Vagina (tissue), 2 donors: ENCODE results near the gene MACROD2.

Experiments used
- POLR2A ChIP-seq, 2 donors: fragments of 450-650 bp; IDR thresholded peaks; one replicate each; pipeline ENCODE4 v1.6.1; 2017; ENCODE audit warnings: antibody characterized with exemption in 2 of 2, mild to moderate bottlenecking in 2 of 2, moderate library complexity in 2 of 2
- TF ChIP-seq, protein P1 (sequence below), 3 experiments: fragments of 450-650 bp in 2 of 3; fragments of 200-600 bp in 1 of 3; sonication (generic) in 1 of 3; IDR thresholded peaks; one replicate each; pipeline ENCODE4 v1.5.1; 2017 to 2019; ENCODE audit warnings: antibody characterized with exemption in 3 of 3, mild to moderate bottlenecking in 2 of 3, moderate library complexity in 2 of 3

- no peak for TF ChIP-seq POLR2A (IDR thresholded peaks at IDR 0.05)
- TF ChIP-seq, protein P1, sequence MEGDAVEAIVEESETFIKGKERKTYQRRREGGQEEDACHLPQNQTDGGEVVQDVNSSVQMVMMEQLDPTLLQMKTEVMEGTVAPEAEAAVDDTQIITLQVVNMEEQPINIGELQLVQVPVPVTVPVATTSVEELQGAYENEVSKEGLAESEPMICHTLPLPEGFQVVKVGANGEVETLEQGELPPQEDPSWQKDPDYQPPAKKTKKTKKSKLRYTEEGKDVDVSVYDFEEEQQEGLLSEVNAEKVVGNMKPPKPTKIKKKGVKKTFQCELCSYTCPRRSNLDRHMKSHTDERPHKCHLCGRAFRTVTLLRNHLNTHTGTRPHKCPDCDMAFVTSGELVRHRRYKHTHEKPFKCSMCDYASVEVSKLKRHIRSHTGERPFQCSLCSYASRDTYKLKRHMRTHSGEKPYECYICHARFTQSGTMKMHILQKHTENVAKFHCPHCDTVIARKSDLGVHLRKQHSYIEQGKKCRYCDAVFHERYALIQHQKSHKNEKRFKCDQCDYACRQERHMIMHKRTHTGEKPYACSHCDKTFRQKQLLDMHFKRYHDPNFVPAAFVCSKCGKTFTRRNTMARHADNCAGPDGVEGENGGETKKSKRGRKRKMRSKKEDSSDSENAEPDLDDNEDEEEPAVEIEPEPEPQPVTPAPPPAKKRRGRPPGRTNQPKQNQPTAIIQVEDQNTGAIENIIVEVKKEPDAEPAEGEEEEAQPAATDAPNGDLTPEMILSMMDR (IDR thresholded peaks at IDR 0.05) = no peak
Measured at GRCh38 chr20:15653396-15654207, 1658.3 kb downstream of the MACROD2 start.
